ENCODE results near the gene PCSK6. TPM values are rescaled to one million over a fixed set of nuclear protein-coding genes. Genes with fewer than 3 reads are reported as not detected.
A peak's percentile ranks its signal among the peaks of the same experiment; 100 is the strongest.

The PCSK6 gene
- total RNA-seq, 5 donors from 2014 or later (not counting 1 experiment from before 2014, with no cell fraction given), result 0.16 to 2.2 (median 1.3) TPM

- Histone ChIP-seq H3K36me3 (ENCODE audit: control insufficient read depth in 2 of 2, extremely low read depth in 1 of 2, insufficient read depth in 1 of 2, low read length in 1 of 2) (no peaks in the 10 kb centered on the region), H3K27me3 (replicated peaks in 1 of 2; ENCODE audit: control insufficient read depth in 2 of 2, extremely low read depth in 1 of 2, insufficient read depth in 2 of 2, low read length in 1 of 2) (peaks cover 0 to 32% of the 10 kb centered on the region in 2 experiments), H3K9me3 (no peaks in the 10 kb centered on the region), H3K4me3 (ENCODE audit: control insufficient read depth in 1 of 2, extremely low read depth in 1 of 2, low read length in 1 of 2) (no peak overlapping the region), H3K27ac (ENCODE audit: low read length) (no peak overlapping the region), H3K4me1 (ENCODE audit: control insufficient read depth in 1 of 2, extremely low read depth in 1 of 2, insufficient read depth in 2 of 2, low read length in 2 of 2) (no peaks in the 10 kb centered on the region)
- Mint-ChIP-seq H3K36me3 (no peaks in the 10 kb centered on the region), H3K9me3 (peaks cover 0 to under 1% (median 0%) of the 10 kb centered on the region in 3 donors), H3K27ac (no peak overlapping the region), H3K4me1 (peaks cover 0 to 7% (median 0%) of the 10 kb centered on the region in 3 donors), H3K27me3 (peaks cover 21 to 29% of the 10 kb centered on the region in 2 donors), H3K4me3 (no peak overlapping the region)
- ChIA-PET POLR2A (no interaction called here), CTCF (no interaction called here)
- ATAC-seq (replicated peaks in 1 of 4) (no peak), DNase-seq (no peak)
- no CpG with 5 or more reads among the region's 4 CpGs for WGBS (ENCODE audit: insufficient coverage)
These were observed 79.9 kb downstream of the PCSK6 start for GRCh38 chr15:101409621-101410020.

GRCh38 chr15:101407966-101408775 lies 81.3 kb downstream of the PCSK6 start:
- no peaks in the 10 kb centered on the region for H3K9me3 ChIP-seq
- Mint-ChIP-seq H3K4me3 (no peak overlapping the region), H3K4me1 (peaks cover 0 to 7% (median 0%) of the 10 kb centered on the region in 3 donors), H3K27me3 (peaks cover 21 to 29% of the 10 kb centered on the region in 2 donors), H3K36me3 (no peaks in the 10 kb centered on the region), H3K9me3 (no peaks in the 10 kb centered on the region), H3K27ac (peak overlapping the region in 1 of 2 donors; percentile 34)
- CTCF ChIA-PET, result no interaction called here
- H3K27me3 ChIP-seq (replicated peaks in 1 of 2; ENCODE audit: control insufficient read depth in 2 of 2, extremely low read depth in 1 of 2, insufficient read depth in 2 of 2, low read length in 1 of 2), result peaks cover 0 to 37% of the 10 kb centered on the region in 2 experiments
- no peak overlapping the region for H3K27ac ChIP-seq (ENCODE audit: low read length)
- H3K4me3 ChIP-seq (ENCODE audit: control insufficient read depth in 1 of 2, extremely low read depth in 1 of 2, low read length in 1 of 2), result no peak overlapping the region
- no peaks in the 10 kb centered on the region for H3K4me1 ChIP-seq (ENCODE audit: control insufficient read depth in 1 of 2, extremely low read depth in 1 of 2, insufficient read depth in 2 of 2, low read length in 2 of 2)
- ATAC-seq (replicated peaks in 1 of 4) (no peak), DNase-seq (no peak)
- POLR2A ChIA-PET, result no interaction called here
- H3K36me3 ChIP-seq (ENCODE audit: control insufficient read depth in 2 of 2, extremely low read depth in 1 of 2, insufficient read depth in 1 of 2, low read length in 1 of 2), result no peaks in the 10 kb centered on the region
- 85% methylated on average over 17 of the region's 23 CpGs for WGBS (ENCODE audit: insufficient coverage)

GRCh38 chr15:101407439-101407838 lies 82.1 kb downstream of the PCSK6 start:
- no peaks in the 10 kb centered on the region for H3K9me3 Mint-ChIP-seq
- CTCF ChIA-PET, result no interaction called here
- H3K4me1 ChIP-seq (ENCODE audit: control insufficient read depth in 1 of 2, extremely low read depth in 1 of 2, insufficient read depth in 2 of 2, low read length in 2 of 2), result no peaks in the 10 kb centered on the region
- ATAC-seq (replicated peaks in 1 of 4), result no peak
- H3K36me3 Mint-ChIP-seq, result no peaks in the 10 kb centered on the region
- H3K36me3 ChIP-seq (ENCODE audit: control insufficient read depth in 2 of 2, extremely low read depth in 1 of 2, insufficient read depth in 1 of 2, low read length in 1 of 2), result no peaks in the 10 kb centered on the region
- no peaks in the 10 kb centered on the region for H3K9me3 ChIP-seq
- peaks cover 0 to 37% of the 10 kb centered on the region in 2 experiments for H3K27me3 ChIP-seq (replicated peaks in 1 of 2; ENCODE audit: control insufficient read depth in 2 of 2, extremely low read depth in 1 of 2, insufficient read depth in 2 of 2, low read length in 1 of 2)
- H3K27ac Mint-ChIP-seq, result no peak overlapping the region
- H3K27me3 Mint-ChIP-seq, result peaks cover 21 to 29% of the 10 kb centered on the region in 2 donors
- peaks cover 0 to 7% (median 0%) of the 10 kb centered on the region in 3 donors for H3K4me1 Mint-ChIP-seq
- no peak for DNase-seq
- H3K4me3 Mint-ChIP-seq, result no peak overlapping the region
- 28% methylated on average over 5 of the region's 5 CpGs for WGBS (ENCODE audit: insufficient coverage)
- POLR2A ChIA-PET, result no interaction called here
- H3K4me3 ChIP-seq (ENCODE audit: control insufficient read depth in 1 of 2, extremely low read depth in 1 of 2, low read length in 1 of 2), result no peak overlapping the region
- H3K27ac ChIP-seq (ENCODE audit: low read length), result no peak overlapping the region

GRCh38 chr15:101406526-101407195 lies 82.8 kb downstream of the PCSK6 start:
- 86% methylated on average over 16 of the region's 20 CpGs for WGBS (ENCODE audit: insufficient coverage)
- H3K4me3 Mint-ChIP-seq, result no peak overlapping the region
- no peaks in the 10 kb centered on the region for H3K4me1 ChIP-seq (ENCODE audit: control insufficient read depth in 1 of 2, extremely low read depth in 1 of 2, insufficient read depth in 2 of 2, low read length in 2 of 2)
- H3K36me3 ChIP-seq (ENCODE audit: control insufficient read depth in 2 of 2, extremely low read depth in 1 of 2, insufficient read depth in 1 of 2, low read length in 1 of 2), result no peaks in the 10 kb centered on the region
- H3K9me3 Mint-ChIP-seq, result no peaks in the 10 kb centered on the region
- ChIA-PET CTCF (no interaction called here), POLR2A (no interaction called here)
- H3K36me3 Mint-ChIP-seq, result no peaks in the 10 kb centered on the region
- H3K27ac ChIP-seq (ENCODE audit: low read length), result no peak overlapping the region
- no peak for ATAC-seq (replicated peaks in 1 of 4)
- peaks cover 0 to 5% (median 0%) of the 10 kb centered on the region in 3 donors for H3K4me1 Mint-ChIP-seq
- H3K4me3 ChIP-seq (ENCODE audit: control insufficient read depth in 1 of 2, extremely low read depth in 1 of 2, low read length in 1 of 2), result no peak overlapping the region
- H3K27me3 Mint-ChIP-seq, result peaks cover 21 to 26% of the 10 kb centered on the region in 2 donors
- no peaks in the 10 kb centered on the region for H3K9me3 ChIP-seq
- H3K27ac Mint-ChIP-seq, result no peak overlapping the region
- H3K27me3 ChIP-seq (replicated peaks in 1 of 2; ENCODE audit: control insufficient read depth in 2 of 2, extremely low read depth in 1 of 2, insufficient read depth in 2 of 2, low read length in 1 of 2), result peaks cover 0 to 37% of the 10 kb centered on the region in 2 experiments
- DNase-seq, result no peak

GRCh38 chr15:101406036-101406435 lies 83.5 kb downstream of the PCSK6 start:
- H3K4me1 Mint-ChIP-seq, result peaks cover 0 to 5% (median 0%) of the 10 kb centered on the region in 3 donors
- CTCF ChIA-PET, result no interaction called here
- no peak for ATAC-seq (replicated peaks in 1 of 4)
- Histone ChIP-seq H3K27me3 (replicated peaks in 1 of 2; ENCODE audit: control insufficient read depth in 2 of 2, extremely low read depth in 1 of 2, insufficient read depth in 2 of 2, low read length in 1 of 2) (peaks cover 0 to 35% of the 10 kb centered on the region in 2 experiments), H3K27ac (ENCODE audit: low read length) (no peak overlapping the region), H3K36me3 (ENCODE audit: control insufficient read depth in 2 of 2, extremely low read depth in 1 of 2, insufficient read depth in 1 of 2, low read length in 1 of 2) (no peaks in the 10 kb centered on the region), H3K4me3 (ENCODE audit: control insufficient read depth in 1 of 2, extremely low read depth in 1 of 2, low read length in 1 of 2) (no peak overlapping the region), H3K4me1 (ENCODE audit: control insufficient read depth in 1 of 2, extremely low read depth in 1 of 2, insufficient read depth in 2 of 2, low read length in 2 of 2) (no peaks in the 10 kb centered on the region), H3K9me3 (no peaks in the 10 kb centered on the region)
- H3K27ac Mint-ChIP-seq, result no peak overlapping the region
- 92% methylated on average over 3 of the region's 12 CpGs for WGBS (ENCODE audit: insufficient coverage)
- peaks cover 19 to 29% of the 10 kb centered on the region in 2 donors for H3K27me3 Mint-ChIP-seq
- no peaks in the 10 kb centered on the region for H3K36me3 Mint-ChIP-seq
- DNase-seq, result no peak
- POLR2A ChIA-PET, result no interaction called here
- no peaks in the 10 kb centered on the region for H3K9me3 Mint-ChIP-seq
- H3K4me3 Mint-ChIP-seq, result no peak overlapping the region

GRCh38 chr15:101404245-101404644 lies 85.3 kb downstream of the PCSK6 start:
- no peak overlapping the region for H3K4me3 Mint-ChIP-seq
- H3K4me3 ChIP-seq (ENCODE audit: control insufficient read depth in 1 of 2, extremely low read depth in 1 of 2, low read length in 1 of 2), result no peak overlapping the region
- no peaks in the 10 kb centered on the region for H3K9me3 ChIP-seq
- ATAC-seq (replicated peaks in 1 of 4) (no peak), DNase-seq (no peak)
- H3K4me1 Mint-ChIP-seq, result peaks cover 0 to 5% (median 0%) of the 10 kb centered on the region in 3 donors
- H3K36me3 ChIP-seq (ENCODE audit: control insufficient read depth in 2 of 2, extremely low read depth in 1 of 2, insufficient read depth in 1 of 2, low read length in 1 of 2), result no peaks in the 10 kb centered on the region
- no peaks in the 10 kb centered on the region for H3K4me1 ChIP-seq (ENCODE audit: control insufficient read depth in 1 of 2, extremely low read depth in 1 of 2, insufficient read depth in 2 of 2, low read length in 2 of 2)
- no peak overlapping the region for H3K27ac Mint-ChIP-seq
- POLR2A ChIA-PET, result no interaction called here
- H3K9me3 Mint-ChIP-seq, result no peaks in the 10 kb centered on the region
- no peak overlapping the region for H3K27ac ChIP-seq (ENCODE audit: low read length)
- peaks cover 0 to 31% of the 10 kb centered on the region in 2 experiments for H3K27me3 ChIP-seq (replicated peaks in 1 of 2; ENCODE audit: control insufficient read depth in 2 of 2, extremely low read depth in 1 of 2, insufficient read depth in 2 of 2, low read length in 1 of 2)
- peaks cover 22 to 35% of the 10 kb centered on the region in 2 donors for H3K27me3 Mint-ChIP-seq
- H3K36me3 Mint-ChIP-seq, result no peaks in the 10 kb centered on the region
- CTCF ChIA-PET, result no interaction called here
- 100% methylated on average over 1 of the region's 6 CpGs for WGBS (ENCODE audit: insufficient coverage)
